KMS-11 (cell line): ENCODE measurements around the gene TMEM203.

Source experiments
- H2AFZ ChIP-seq: fragments of 200-600 bp; sonication (generic); 2 replicates; pipeline ENCODE4 v1.6.1; 2016; ENCODE audit warnings: antibody characterized with exemption, mixed run types, low read depth
- H3K27ac ChIP-seq: fragments of 200-600 bp; sonication (generic); 2 replicates; pipeline ENCODE4 v1.6.1; 2016; ENCODE audit warnings: mild to moderate bottlenecking, mixed run types
- H3K27me3 ChIP-seq: fragments of 200-600 bp; sonication (generic); 2 replicates; pipeline ENCODE4 v1.6.1; 2017; ENCODE audit warnings: mild to moderate bottlenecking, low read depth, mixed run types, moderate library complexity; ENCODE audit not compliant: insufficient read depth
- H3K36me3 ChIP-seq: fragments of 200-600 bp; sonication (generic); 2 replicates; pipeline ENCODE4 v1.6.1; 2017; ENCODE audit warnings: mild to moderate bottlenecking, mixed run types; ENCODE audit not compliant: insufficient read depth
- H3K4me1 ChIP-seq: fragments of 200-600 bp; sonication (generic); 2 replicates; pipeline ENCODE4 v1.6.1; 2016; ENCODE audit warnings: mild to moderate bottlenecking, low read depth, mixed run types; ENCODE audit not compliant: poor library complexity, severe bottlenecking
- H3K4me2 ChIP-seq: fragments of 200-600 bp; sonication (generic); 2 replicates; pipeline ENCODE4 v1.7.0; 2016; ENCODE audit warnings: mild to moderate bottlenecking, mixed run types
- H3K4me3 ChIP-seq: fragments of 200-600 bp; sonication (generic); IDR thresholded peaks from 2 replicates; pipeline ENCODE4 v1.6.1; 2017; ENCODE audit warnings: low read depth, low read length, mixed read lengths; ENCODE audit not compliant: insufficient read depth
- H3K79me2 ChIP-seq: fragments of 200-600 bp; sonication (generic); 2 replicates; pipeline ENCODE4 v1.6.1; 2016; ENCODE audit warnings: low read depth, mixed run types; ENCODE audit not compliant: insufficient read depth
- H3K9ac ChIP-seq: fragments of 200-600 bp; sonication (generic); 2 replicates; pipeline ENCODE4 v1.6.1; 2016; ENCODE audit warnings: mild to moderate bottlenecking, mixed run types
- H4K20me1 ChIP-seq: fragments of 200-600 bp; sonication (generic); 2 replicates; pipeline ENCODE4 v1.6.1; 2016; ENCODE audit warnings: mild to moderate bottlenecking, mixed run types; ENCODE audit not compliant: insufficient read depth
- TF ChIP-seq, protein P1 (sequence below): fragments of 200-600 bp; sonication (generic); conservative IDR thresholded peaks from 2 replicates; pipeline ENCODE4 v1.6.1; 2017; ENCODE audit warnings: low read depth, mild to moderate bottlenecking, antibody characterized with exemption, low read length, moderate library complexity, mixed read lengths

Gene TMEM203, protein sequence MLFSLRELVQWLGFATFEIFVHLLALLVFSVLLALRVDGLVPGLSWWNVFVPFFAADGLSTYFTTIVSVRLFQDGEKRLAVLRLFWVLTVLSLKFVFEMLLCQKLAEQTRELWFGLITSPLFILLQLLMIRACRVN

DNA sequence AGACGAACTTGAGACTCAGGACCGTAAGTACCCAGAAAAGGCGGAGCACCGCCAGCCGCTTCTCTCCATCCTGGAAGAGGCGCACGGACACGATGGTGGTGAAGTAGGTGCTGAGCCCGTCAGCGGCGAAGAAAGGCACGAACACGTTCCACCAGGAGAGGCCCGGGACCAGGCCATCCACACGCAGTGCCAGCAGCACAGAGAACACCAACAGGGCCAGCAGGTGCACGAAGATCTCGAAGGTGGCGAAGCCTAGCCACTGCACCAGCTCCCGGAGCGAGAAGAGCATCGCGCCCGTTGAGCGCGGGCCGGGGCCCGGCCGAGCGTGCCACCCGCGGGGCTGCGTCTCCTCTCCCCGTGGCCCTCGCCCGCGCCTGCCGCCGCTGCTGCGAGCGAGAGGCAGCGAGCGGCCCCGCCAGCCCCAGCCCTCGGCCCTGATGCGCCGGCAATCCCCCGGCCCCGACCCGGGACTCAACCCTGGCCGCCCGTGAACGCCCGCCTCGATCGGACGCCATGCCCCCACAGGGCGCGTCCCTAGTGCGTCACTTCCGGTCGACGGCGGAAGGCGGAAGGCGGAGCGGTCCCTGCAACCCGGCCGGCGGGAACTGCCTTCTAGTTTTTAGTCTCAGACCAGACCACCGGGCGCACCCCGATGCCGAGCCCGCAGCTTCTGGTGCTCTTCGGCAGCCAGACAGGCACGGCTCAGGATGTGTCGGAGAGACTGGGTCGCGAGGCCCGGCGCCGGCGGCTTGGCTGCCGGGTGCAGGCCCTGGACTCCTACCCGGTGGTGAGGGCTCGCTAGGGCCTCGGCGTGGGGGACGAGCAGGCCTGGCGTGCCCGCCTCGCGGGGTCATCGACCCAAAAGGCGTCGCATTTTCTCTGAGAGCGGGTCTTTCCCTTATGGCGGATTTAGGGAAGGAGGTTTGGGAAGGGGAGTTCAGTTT, at the start of gene TMEM203, which contains the start of gene NDOR1:
Gene TMEM203, minus strand, starts transcription at position 523 of the 944 bp plus-strand sequence. Its CDS starts 234 bp downstream, at position 289.
Gene NDOR1, plus strand, starts transcription at position 575 of the 944 bp plus-strand sequence. Its CDS starts 78 bp downstream, at position 653.
- Histone ChIP-seq H3K79me2 (peaks cover 43% of the 10 kb centered on the region), H3K27ac (peak within 1 kb of the TSS; percentile 31), H3K9ac (peak within 1 kb of the TSS; percentile 72)

DNA sequence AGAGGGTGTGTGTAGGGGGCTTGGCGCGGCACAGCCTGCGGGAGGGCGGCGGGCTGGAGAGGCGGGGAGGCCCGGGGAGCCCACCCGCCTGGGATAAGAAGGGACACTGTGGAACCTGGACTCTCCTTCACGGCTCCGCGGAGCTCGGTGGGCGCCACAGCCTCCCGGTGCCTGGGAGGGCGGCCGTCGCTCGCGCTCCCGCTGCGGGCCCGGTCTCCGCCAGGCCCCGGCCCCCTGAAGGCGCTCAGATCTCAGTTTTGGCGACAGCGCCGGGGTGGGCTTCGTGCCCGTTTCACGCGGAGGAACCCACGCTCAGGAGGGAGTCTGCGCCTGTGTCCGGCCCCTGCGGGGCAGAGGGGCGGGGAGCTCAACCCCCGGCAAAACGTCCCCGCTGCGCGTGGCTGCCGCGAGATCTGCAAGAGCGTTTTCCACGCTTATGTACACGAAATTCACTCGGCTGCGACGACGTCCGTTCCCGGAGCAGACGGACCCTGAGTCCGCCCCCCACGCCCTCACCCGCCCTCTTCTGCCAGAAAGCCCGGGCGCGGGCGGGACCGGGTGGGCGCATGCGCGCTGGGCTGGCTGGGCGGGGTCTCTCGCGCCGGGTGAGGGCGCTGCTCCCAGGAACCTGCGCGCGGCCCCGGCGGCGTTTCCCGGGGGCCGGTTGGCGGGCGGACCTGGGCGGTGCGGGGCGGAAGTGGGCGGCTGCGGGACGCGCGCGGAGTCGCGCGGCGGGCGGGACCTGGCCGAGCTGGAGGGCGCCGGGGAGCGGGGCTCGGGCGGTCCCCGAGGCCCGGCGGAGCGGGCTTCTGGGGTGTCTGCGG, 49.4 kb upstream of the TMEM203 start, which contains the start of gene NELFB:
Gene NELFB, plus strand, starts transcription at position 704 of the 824 bp plus-strand sequence.
- Histone ChIP-seq H2AFZ (peak within 1 kb of the TSS; percentile 99), H3K27ac (peak within 1 kb of the TSS; percentile 65), H3K4me2 (peak within 1 kb of the TSS; percentile 82), H3K4me3 (no peak within 1 kb of the TSS), H3K4me1 (peaks cover 17% of the 10 kb centered on the region), H3K27me3 (no peaks in the 10 kb centered on the region), H3K36me3 (no peaks in the 10 kb centered on the region), H3K79me2 (peaks cover 15% of the 10 kb centered on the region), H4K20me1 (no peaks in the 10 kb centered on the region), H3K9ac (peak within 1 kb of the TSS; percentile 71)
- TF ChIP-seq, protein P1, sequence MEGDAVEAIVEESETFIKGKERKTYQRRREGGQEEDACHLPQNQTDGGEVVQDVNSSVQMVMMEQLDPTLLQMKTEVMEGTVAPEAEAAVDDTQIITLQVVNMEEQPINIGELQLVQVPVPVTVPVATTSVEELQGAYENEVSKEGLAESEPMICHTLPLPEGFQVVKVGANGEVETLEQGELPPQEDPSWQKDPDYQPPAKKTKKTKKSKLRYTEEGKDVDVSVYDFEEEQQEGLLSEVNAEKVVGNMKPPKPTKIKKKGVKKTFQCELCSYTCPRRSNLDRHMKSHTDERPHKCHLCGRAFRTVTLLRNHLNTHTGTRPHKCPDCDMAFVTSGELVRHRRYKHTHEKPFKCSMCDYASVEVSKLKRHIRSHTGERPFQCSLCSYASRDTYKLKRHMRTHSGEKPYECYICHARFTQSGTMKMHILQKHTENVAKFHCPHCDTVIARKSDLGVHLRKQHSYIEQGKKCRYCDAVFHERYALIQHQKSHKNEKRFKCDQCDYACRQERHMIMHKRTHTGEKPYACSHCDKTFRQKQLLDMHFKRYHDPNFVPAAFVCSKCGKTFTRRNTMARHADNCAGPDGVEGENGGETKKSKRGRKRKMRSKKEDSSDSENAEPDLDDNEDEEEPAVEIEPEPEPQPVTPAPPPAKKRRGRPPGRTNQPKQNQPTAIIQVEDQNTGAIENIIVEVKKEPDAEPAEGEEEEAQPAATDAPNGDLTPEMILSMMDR = no peak

More for the DNA sequence above, at the start of gene TMEM203, which contains the start of gene NDOR1:
- Histone ChIP-seq H3K4me1 (peaks cover 32% of the 10 kb centered on the region), H3K4me2 (peak within 1 kb of the TSS; percentile 75), H3K27me3 (no peaks in the 10 kb centered on the region), H4K20me1 (no peaks in the 10 kb centered on the region), H2AFZ (peak within 1 kb of the TSS; percentile 55), H3K4me3 (no peak within 1 kb of the TSS), H3K36me3 (no peaks in the 10 kb centered on the region)
- TF ChIP-seq, protein P1 = no peak

DNA sequence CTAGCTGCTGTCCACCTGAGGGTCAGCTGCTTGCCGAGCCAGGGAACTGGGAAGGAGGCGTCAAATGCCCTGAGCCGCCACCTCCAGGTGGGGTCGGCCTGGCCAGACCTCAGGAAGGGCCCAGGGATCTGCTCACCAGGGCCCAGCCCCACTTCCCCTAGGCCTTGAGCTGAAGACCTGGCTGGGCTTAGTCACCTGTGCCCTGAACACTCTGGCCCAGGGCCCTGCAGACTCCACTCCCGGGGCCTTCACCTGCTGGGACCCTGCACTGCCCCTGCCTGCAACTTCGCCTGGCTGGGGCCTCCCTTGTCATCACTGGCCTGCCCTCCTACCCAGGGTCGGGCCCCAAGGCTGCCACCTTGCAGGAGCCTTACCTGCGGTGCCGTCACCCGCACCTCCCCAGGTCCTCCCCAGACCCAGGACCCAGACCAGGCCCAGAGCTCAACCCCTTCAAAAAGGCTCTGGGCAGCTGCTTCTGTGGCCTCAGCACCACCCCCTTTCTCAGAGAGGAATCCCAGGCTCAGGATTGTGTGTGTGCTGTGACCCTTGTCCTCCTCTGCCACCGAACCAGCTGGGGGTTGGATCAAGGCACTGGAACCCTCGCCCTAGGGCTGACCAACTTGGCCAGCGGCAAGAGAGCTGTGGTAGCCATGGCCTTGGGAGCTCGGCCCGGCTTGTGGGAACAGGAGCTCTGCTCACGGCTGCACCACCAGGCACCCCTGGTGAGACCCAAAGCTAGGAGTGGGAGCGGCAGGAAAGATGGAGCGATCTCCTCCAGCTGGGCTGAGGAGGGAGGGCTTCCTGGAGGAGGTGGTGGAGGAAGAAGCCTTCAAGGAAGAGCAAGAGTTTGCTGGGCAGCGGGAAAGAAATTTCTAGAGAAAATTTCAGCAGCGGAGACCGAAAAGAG, 48.5 kb upstream of the TMEM203 start:
- TF ChIP-seq, protein P1 = no peak
- peaks cover 17% of the 10 kb centered on the region for H3K4me1 ChIP-seq
- no peak overlapping the region for H3K4me3 ChIP-seq
- H3K79me2 ChIP-seq = peaks cover 15% of the 10 kb centered on the region
- no peaks in the 10 kb centered on the region for H4K20me1 ChIP-seq
- H3K4me2 ChIP-seq = peak overlapping the region; percentile 82
- no peak overlapping the region for H3K27ac ChIP-seq
- H3K36me3 ChIP-seq = no peaks in the 10 kb centered on the region
- no peaks in the 10 kb centered on the region for H3K27me3 ChIP-seq
- peak overlapping the region; percentile 99 for H2AFZ ChIP-seq
- no peak overlapping the region for H3K9ac ChIP-seq
